Heart left ventricle (tissue), 16 donors: ENCODE data around the gene SMG7. TPM values are rescaled to one million over a fixed set of nuclear protein-coding genes. Genes with fewer than 3 reads are reported as not detected.

Experiments used
- ATAC-seq, 4 donors: fragments of 200-7000 bp; cut with Tn5 transposase; one replicate each; pipeline ENCODE4 v1.9.1; 2020 to 2022; ENCODE audit warnings: moderate library complexity in 4 of 4, mild to moderate bottlenecking in 3 of 4, moderate number of reproducible peaks in 1 of 4
- DNase-seq, 5 donors: peaks; one replicate each; pipeline ENCODE4 v3.0.0-alpha.2; 2020
- H3K27ac ChIP-seq, 12 donors: fragments of 200-600 bp; sonication (generic) in 4 of 12; one replicate each; pipeline versions ENCODE4 v1.5.0 to v1.8.0; 2016 to 2022; ENCODE audit warnings: mild to moderate bottlenecking in 2 of 12
- H3K27me3 ChIP-seq, 9 donors: fragments of 200-600 bp; sonication (generic) in 2 of 9; one replicate each; pipeline versions ENCODE4 v1.5.1 to v1.8.0; 2016 to 2022; ENCODE audit warnings: mild to moderate bottlenecking in 3 of 9
- H3K36me3 ChIP-seq, 9 donors: fragments of 200-600 bp; sonication (generic) in 2 of 9; one replicate each; pipeline versions ENCODE4 v1.5.0 to v1.8.0; 2018 to 2022; ENCODE audit warnings: mild to moderate bottlenecking in 2 of 9
- H3K4me1 ChIP-seq, 12 donors: fragments of 200-600 bp; sonication (generic) in 4 of 12; one replicate each; pipeline versions ENCODE4 v1.5.0 to v1.8.0; 2016 to 2022; ENCODE audit warnings: mild to moderate bottlenecking in 3 of 12
- H3K4me3 ChIP-seq, 12 donors: fragments of 200-600 bp; sonication (generic) in 4 of 12; one replicate each; pipeline versions ENCODE4 v1.5.0 to v1.8.0; 2017 to 2022; ENCODE audit warnings: mild to moderate bottlenecking in 9 of 12, moderate library complexity in 4 of 12
- H3K9me3 ChIP-seq, 12 donors: fragments of 200-600 bp; sonication (generic) in 4 of 12; one replicate each; pipeline versions ENCODE4 v1.5.0 to v1.8.0; 2016 to 2022; ENCODE audit warnings: mild to moderate bottlenecking in 1 of 12
- CTCF ChIP-seq, 12 donors: fragments of 200-600 bp; sonication (generic) in 4 of 12; IDR thresholded peaks; one replicate each; pipeline versions ENCODE4 v1.5.0 to v1.8.0; 2018 to 2022; ENCODE audit warnings: antibody characterized with exemption in 12 of 12, mild to moderate bottlenecking in 5 of 12
- POLR2A ChIP-seq, 2 donors: fragments of 450-650 bp; IDR thresholded peaks; one replicate each; pipeline ENCODE4 v1.6.1; 2017; ENCODE audit warnings: antibody characterized with exemption in 2 of 2, mild to moderate bottlenecking in 2 of 2, moderate library complexity in 2 of 2
- WGBS, 4 donors: extraction: QIAGEN DNeasy Blood & Tissue Kit in 2 of 4; methylation state at CpG; one replicate each; pipeline versions ENCODE4 v1.1.5 to v1.1.7; 2013 to 2018; 5-methylcytosine and 5-hydroxymethylcytosine counted together
- intact Hi-C, 10 donors: fragments of 100-400 bp; cut with DNase I; formaldehyde crosslinking; loops; one replicate each; pipeline versions ENCODE4 v1.11.1 to v1.14.2; 2022
- polyA plus RNA-seq, 2 donors: library from polyadenylated mRNA; stranded (reverse); fragments of 200-250 nt; gene quantifications; one replicate each; pipeline ENCODE4 v1.2.3, GENCODE V29; 2013
- total RNA-seq, 9 donors: library from RNA; depleted of rRNA in 2 of 9; stranded (reverse); fragments of >200 nt in 2 of 9; fragmentation: NEBNext Ultra II Directional in 3 of 9; extraction: Animal tissue kit (Norgen Biotek cat#: 25700) in 3 of 9; gene quantifications; one replicate each; pipeline versions ENCODE4 v1.1.0 to v1.2.4, GENCODE V29; 2016 to 2023
- donor health status: ischemic (EF 13 %, LVEDD 7.1; RV severe dilation, severe dysfunction).
- donor health status: healthy with polysubstance abuse.
- donor health status: DM: no; HTN: yes; CAD: no.
- donor health status: DM: no; HTN: no; CAD: no.
- donor health status: ischemic (EF 25% LVEDD 6.9; RV normal size, moderate dysfunction).
- donor health status: ischemic (EF 25% LVEDD 5.7; RV mildly dilated, moderate dysfunction).
- donor health status: healthy.
- donor health status: DM: yes; HTN: yes; CAD: no.
- donor health status: ischemic (EF 35%, LVEDD 5.7; RV mildly dilated, moderate dysfunction).
- donor health status: nonischemic (EF 11% LVEDD 7.7; RV severe dilation, severe dysfunction).
- donor health status: DM: yes; HTN: yes; CAD: no.
- donor health status: PGD.
- donor health status: ischemic (EF 29% LVEDD 5.4; RV normal size, mild dysfunction).
- donor health status: nonischemic (EF 23%, LVEDD 6.1; RV moderate dilation, normal function).

The SMG7 gene
- total and polyA plus RNA-seq, 11 donors = 15.3 to 55.0 (median 38.3) TPM

DNA sequence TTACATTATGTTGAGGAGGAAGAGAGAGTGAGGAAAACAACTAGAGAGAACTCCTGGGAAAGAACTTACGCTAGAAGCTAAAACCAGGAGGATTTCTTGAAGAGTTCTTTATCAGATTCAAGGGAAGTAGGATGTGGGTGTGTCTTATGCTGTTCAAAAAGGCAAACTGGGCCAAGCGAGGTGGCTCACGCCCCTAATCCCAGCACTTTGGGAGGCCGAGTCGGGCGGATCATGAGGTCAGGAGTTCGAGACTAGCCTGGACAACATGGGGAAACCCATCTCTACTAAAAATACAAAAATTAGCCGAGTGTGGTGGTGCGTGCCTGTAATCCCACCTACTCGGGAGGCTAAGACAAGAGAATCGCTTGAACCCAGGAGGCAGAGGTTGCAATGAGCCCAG is 23.1 kb downstream of the SMG7 start:
- TF ChIP-seq CTCF (IDR thresholded peaks at IDR 0.05) = no peak
- TF ChIP-seq POLR2A (IDR thresholded peaks at IDR 0.05) = no peak
- WGBS, 4 donors = 76 to 88% (median 81%) methylated on average over 11 of the region's 11 CpGs
- Histone ChIP-seq H3K4me1 (peaks cover 0 to 37% (median 18%) of the 10 kb centered on the region in 12 donors), H3K27ac (no peak overlapping the region), H3K4me3 (no peak overlapping the region), H3K36me3 (no peaks in the 10 kb centered on the region), H3K9me3 (no peaks in the 10 kb centered on the region), H3K27me3 (no peaks in the 10 kb centered on the region)
- intact Hi-C loops = no loop called here
- ATAC-seq (no peak), DNase-seq (no peak)

GRCh38 chr1:183497218-183497617 is 24.9 kb downstream of the SMG7 start:
- peaks cover 0 to 39% (median 10%) of the 10 kb centered on the region in 12 donors for H3K4me1 ChIP-seq
- H3K27ac ChIP-seq = no peak overlapping the region
- H3K27me3 ChIP-seq = no peaks in the 10 kb centered on the region
- no peaks in the 10 kb centered on the region for H3K9me3 ChIP-seq
- 97 to 98% (median 97%) methylated on average over 2 of the region's 2 CpGs for WGBS, 4 donors
- intact Hi-C loops = no loop called here
- TF ChIP-seq CTCF (IDR thresholded peaks at IDR 0.05) (no peak), POLR2A (IDR thresholded peaks at IDR 0.05) (no peak)
- ATAC-seq = no peak
- no peak overlapping the region for H3K4me3 ChIP-seq
- DNase-seq = no peak
- H3K36me3 ChIP-seq = no peaks in the 10 kb centered on the region

DNA sequence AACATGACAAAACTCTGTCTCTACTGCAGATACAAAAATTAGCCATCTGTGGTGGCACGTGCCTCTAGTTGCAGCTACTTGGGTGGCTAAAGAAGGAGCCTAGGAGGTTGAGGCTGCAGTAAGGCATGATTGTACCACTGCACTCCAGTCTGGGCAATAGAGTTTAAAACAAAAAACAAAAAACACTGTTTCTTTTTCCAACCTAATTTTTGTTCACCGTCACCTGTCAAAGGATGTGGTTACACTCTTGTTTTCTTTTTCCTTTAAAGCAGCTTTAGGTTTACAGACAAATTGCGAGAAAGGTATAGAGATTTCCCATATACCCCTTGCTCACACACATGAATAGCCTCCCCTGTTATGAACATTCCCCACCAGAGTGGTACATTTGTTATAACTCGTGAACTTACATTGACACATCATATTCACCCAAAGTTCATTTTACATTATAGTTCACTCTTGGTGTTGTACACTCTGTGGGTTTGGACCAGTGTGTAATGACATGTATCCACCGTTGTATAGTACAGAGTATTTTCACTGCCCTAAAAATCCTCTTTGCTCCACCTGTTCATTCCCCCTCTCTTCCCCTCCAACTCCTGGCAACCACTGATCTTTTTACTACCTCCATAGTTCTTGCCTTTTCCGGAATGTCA is 26.2 kb downstream of the SMG7 start:
- Histone ChIP-seq H3K27me3 (no peaks in the 10 kb centered on the region), H3K9me3 (no peaks in the 10 kb centered on the region), H3K4me3 (no peak overlapping the region), H3K36me3 (no peaks in the 10 kb centered on the region), H3K27ac (no peak overlapping the region), H3K4me1 (peaks cover 0 to 31% (median 9%) of the 10 kb centered on the region in 12 donors)
- intact Hi-C loops = no loop called here
- no peak for TF ChIP-seq POLR2A (IDR thresholded peaks at IDR 0.05)
- TF ChIP-seq CTCF (IDR thresholded peaks at IDR 0.05) = no peak
- WGBS, 4 donors = 85 to 91% (median 88%) methylated on average over 6 of the region's 6 CpGs
- no peak for ATAC-seq
- DNase-seq = no peak

- TF ChIP-seq CTCF (IDR thresholded peaks at IDR 0.05) (no peak), POLR2A (IDR thresholded peaks at IDR 0.05) (no peak)
- H3K36me3 ChIP-seq = peaks cover 0 to 5% (median 0%) of the 10 kb centered on the region in 9 donors
- peaks cover 0 to 40% (median 19%) of the 10 kb centered on the region in 12 donors for H3K4me1 ChIP-seq
- no peak overlapping the region for H3K27ac ChIP-seq
- WGBS, 4 donors = 89 to 93% (median 91%) methylated on average over 5 of the region's 5 CpGs
- intact Hi-C loops = no loop called here
- DNase-seq (no peak), ATAC-seq (no peak)
- H3K27me3 ChIP-seq = no peaks in the 10 kb centered on the region
- H3K9me3 ChIP-seq = no peaks in the 10 kb centered on the region
- H3K4me3 ChIP-seq = no peak overlapping the region
Measured at GRCh38 chr1:183505454-183506089, 33.3 kb downstream of the SMG7 start.
